H1 (cell line): ENCODE measurements around the gene VPS13C. TPM values are rescaled to one million over a fixed set of nuclear protein-coding genes. Genes with fewer than 3 reads are reported as not detected.

ENCODE experiments used
- BRCA1 ChIP-seq: IDR thresholded peaks from 2 replicates; pipeline ENCODE4 v1.6.1; 2012; ENCODE audit warnings: low read depth, low read length, improper control_type of control experiment
- CBX5 ChIP-seq: fragments of 300-800, 300-1000 bp; sonication (generic); IDR thresholded peaks from 2 replicates; pipeline ENCODE4 v1.7.1; 2016; ENCODE audit warnings: antibody characterized with exemption, low read length, low read depth
- CTBP2 ChIP-seq: IDR thresholded peaks from 2 replicates; pipeline ENCODE4 v1.7.0; 2011; ENCODE audit warnings: borderline replicate concordance, mild to moderate bottlenecking, moderate library complexity, mixed read lengths, low read length; ENCODE audit not compliant: insufficient read depth, insufficient read length
- EZH2 ChIP-seq: fragments of 200-600 bp; sonication (generic); IDR thresholded peaks from 2 replicates; pipeline ENCODE4 v1.7.1; 2012; ENCODE audit warnings: low read depth, mild to moderate bottlenecking, moderate library complexity, low read length, inconsistent platforms; ENCODE audit not compliant: severe bottlenecking
- KDM1A ChIP-seq: fragments of 200-600, 300-600 bp; sonication (generic); IDR thresholded peaks from 2 replicates; pipeline ENCODE4 v1.7.1; 2016; ENCODE audit warnings: mild to moderate bottlenecking, low read length, borderline replicate concordance
- KDM4A ChIP-seq: IDR thresholded peaks from one replicate; pipeline ENCODE4 v1.7.1; 2012; ENCODE audit warnings: low read depth, mild to moderate bottlenecking, moderate library complexity, low read length, inconsistent platforms; ENCODE audit not compliant: severe bottlenecking
- SAP30 ChIP-seq: fragments of 300-600 bp; sonication (generic); IDR thresholded peaks from 2 replicates; pipeline ENCODE4 v1.7.1; 2012; ENCODE audit warnings: low read length, moderate library complexity, mild to moderate bottlenecking, inconsistent platforms; ENCODE audit not compliant: insufficient read depth, insufficient replicate concordance
- SIRT6 ChIP-seq: IDR thresholded peaks from one replicate; pipeline ENCODE4 v1.7.1; 2012; ENCODE audit warnings: low read length, inconsistent platforms
- SUZ12 ChIP-seq: fragments of 200-600 bp; sonication (generic); IDR thresholded peaks from 2 replicates; pipeline ENCODE4 v1.6.1; 2012; ENCODE audit warnings: mild to moderate bottlenecking, inconsistent platforms, low read length, moderate library complexity, mixed read lengths
- TCF12 ChIP-seq: IDR thresholded peaks from 2 replicates; pipeline ENCODE4 v1.6.1; 2011; ENCODE audit warnings: low read depth, mild to moderate bottlenecking, low read length
- polyA plus RNA-seq, 7 experiments: library from polyadenylated mRNA; depleted of rRNA in 3 of 7; stranded (reverse) in 5 of 7; unstranded in 2 of 7; fragments of >200 nt in 5 of 7; fragments of 200-250 nt in 2 of 7; gene quantifications; 1 replicate in 5 of 7; 2 replicates in 1 of 7; 4 replicates in 1 of 7; pipeline versions ENCODE4 v1.2.1 to v1.2.3, GENCODE V29; 2011 to 2013; ENCODE audit warnings: missing spikeins in 2 of 7, mixed read lengths in 2 of 7
- total RNA-seq: library from RNA; stranded (reverse); fragmentation: NEBNext Ultra II Directional; extraction: Animal tissue kit (Norgen Biotek cat#: 25700); gene quantifications from 2 replicates; pipeline ENCODE4 v1.2.1, GENCODE V29; 2021
- TF ChIP-seq, protein P1 (sequence below): IDR thresholded peaks from 2 replicates; pipeline ENCODE4 v1.6.1; 2012; ENCODE audit warnings: inconsistent platforms

Gene VPS13C
- total and polyA plus RNA-seq, 2 of the 8 experiments (the other 6 are each of a cell fraction or from before 2014, with no cell fraction given) = 4.8 to 18.8 TPM

DNA sequence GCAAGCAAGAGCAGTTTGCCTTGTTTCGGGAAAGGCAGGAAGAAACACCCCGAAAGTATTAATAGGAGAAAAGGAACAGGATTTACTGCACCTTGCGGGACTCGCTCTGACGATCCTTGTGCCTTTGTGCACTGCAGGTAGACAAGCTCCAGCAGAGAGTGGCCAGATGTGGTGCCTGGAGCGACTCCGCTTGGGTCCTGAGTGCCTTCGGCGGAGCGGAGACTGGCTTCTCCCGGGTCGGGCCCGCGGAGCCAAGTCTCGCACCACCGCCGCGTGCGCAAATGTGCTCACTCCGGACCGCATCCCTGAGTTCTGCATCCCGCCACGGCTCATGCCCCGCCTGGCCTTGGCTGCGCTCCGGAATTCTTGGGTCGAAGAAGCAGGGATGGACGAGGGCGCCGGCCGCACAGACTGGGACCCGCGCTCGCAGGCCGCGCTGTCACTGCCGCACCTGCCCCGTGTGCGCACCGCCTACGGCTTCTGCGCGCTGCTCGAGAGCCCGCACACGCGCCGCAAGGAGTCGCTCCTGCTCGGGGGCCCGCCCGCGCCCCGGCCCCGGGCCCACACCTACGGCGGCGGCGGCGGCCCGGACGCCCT lies 7.3 kb upstream of the VPS13C start (continued):
- TF ChIP-seq, protein P1, sequence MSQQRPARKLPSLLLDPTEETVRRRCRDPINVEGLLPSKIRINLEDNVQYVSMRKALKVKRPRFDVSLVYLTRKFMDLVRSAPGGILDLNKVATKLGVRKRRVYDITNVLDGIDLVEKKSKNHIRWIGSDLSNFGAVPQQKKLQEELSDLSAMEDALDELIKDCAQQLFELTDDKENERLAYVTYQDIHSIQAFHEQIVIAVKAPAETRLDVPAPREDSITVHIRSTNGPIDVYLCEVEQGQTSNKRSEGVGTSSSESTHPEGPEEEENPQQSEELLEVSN = peak; percentile 68
- TF ChIP-seq KDM4A = peak; percentile 29
- peak; percentile 76; the same call in 1 of the 2 replicates for TF ChIP-seq SUZ12
- peak; percentile 79 for TF ChIP-seq EZH2
- TF ChIP-seq BRCA1 = no peak
- TF ChIP-seq KDM1A = no peak
- no peak for TF ChIP-seq SIRT6
- TF ChIP-seq CTBP2 = no peak
- TF ChIP-seq SAP30 = no peak
- TF ChIP-seq CBX5 = no peak
- no peak for TF ChIP-seq TCF12
